GM23338 (cell line): ENCODE data around the gene BYSL. TPM values are rescaled to one million over a fixed set of nuclear protein-coding genes. Genes with fewer than 3 reads are reported as not detected.

Experiments used
- ATAC-seq: fragments of 200-7000 bp; cut with Tn5 transposase; 3 replicates; pipeline ENCODE4 v1.9.1; 2020
- DNase-seq: peaks from one replicate; pipeline ENCODE4 v3.0.0-alpha.2; 2015; ENCODE audit warnings: low spot score
- H2AFZ ChIP-seq: fragments of 200-600 bp; sonication (generic); 2 replicates; pipeline ENCODE4 v1.8.0; 2016; ENCODE audit warnings: antibody characterized with exemption, mild to moderate bottlenecking, moderate library complexity
- H3F3A ChIP-seq: fragments of 200-600 bp; sonication (generic); replicated peaks from 2 replicates; pipeline ENCODE4 v1.8.0; 2017; ENCODE audit warnings: antibody characterized with exemption, mixed run types, low read depth
- H3K27ac ChIP-seq: fragments of 200-600 bp; sonication (generic); 2 replicates; pipeline ENCODE4 v1.6.1; 2016; ENCODE audit warnings: low read depth
- H3K27me3 ChIP-seq: fragments of 200-600 bp; sonication (generic); 2 replicates; pipeline ENCODE4 v1.8.0; 2016; ENCODE audit warnings: mild to moderate bottlenecking, mixed run types, moderate library complexity; ENCODE audit not compliant: insufficient read depth
- H3K36me3 ChIP-seq: fragments of 200-600 bp; sonication (generic); 2 replicates; pipeline ENCODE4 v1.8.0; 2016; ENCODE audit warnings: mild to moderate bottlenecking; ENCODE audit not compliant: insufficient read depth
- H3K4me1 ChIP-seq: fragments of 200-600 bp; sonication (generic); 2 replicates; pipeline ENCODE4 v1.8.0; 2016; ENCODE audit warnings: mild to moderate bottlenecking, moderate library complexity; ENCODE audit not compliant: insufficient read depth
- H3K4me2 ChIP-seq: fragments of 200-600 bp; sonication (generic); 2 replicates; pipeline ENCODE4 v1.7.1; 2017; ENCODE audit warnings: mixed run types
- H3K4me3 ChIP-seq: fragments of 200-600 bp; sonication (generic); 2 replicates; pipeline ENCODE4 v1.6.1; 2016; ENCODE audit warnings: mixed run types
- H3K79me2 ChIP-seq: fragments of 200-600 bp; sonication (generic); replicated peaks from 2 replicates; pipeline ENCODE4 v1.8.0; 2017; ENCODE audit warnings: mild to moderate bottlenecking; ENCODE audit not compliant: insufficient read depth
- H3K9me2 ChIP-seq: fragments of 200-600 bp; sonication (generic); 2 replicates; pipeline ENCODE4 v1.8.0; 2017; ENCODE audit not compliant: insufficient read depth
- H4K20me1 ChIP-seq: fragments of 200-600 bp; sonication (generic); replicated peaks from 2 replicates; pipeline ENCODE4 v1.8.0; 2017; ENCODE audit warnings: mild to moderate bottlenecking; ENCODE audit not compliant: insufficient read depth
- H3K27ac Mint-ChIP-seq: 2 replicates; pipeline ENCODE4 v1.8.0; 2020; ENCODE audit warnings: inconsistent platforms, mild to moderate bottlenecking, moderate library complexity, mixed read lengths
- H3K27me3 Mint-ChIP-seq: 3 replicates; pipeline ENCODE4 v1.8.0; 2022; ENCODE audit warnings: low read depth, mild to moderate bottlenecking, moderate library complexity, mixed read lengths, inconsistent platforms; ENCODE audit not compliant: insufficient read depth, poor library complexity
- H3K36me3 Mint-ChIP-seq: 3 replicates; pipeline ENCODE4 v1.8.0; 2021; ENCODE audit warnings: low read depth, mild to moderate bottlenecking, inconsistent platforms, moderate library complexity, mixed read lengths
- H3K4me1 Mint-ChIP-seq: 3 replicates; pipeline ENCODE4 v1.8.0; 2020; ENCODE audit warnings: mild to moderate bottlenecking, inconsistent platforms, mixed read lengths
- H3K4me3 Mint-ChIP-seq: 3 replicates; pipeline ENCODE4 v1.8.0; 2021; ENCODE audit warnings: moderate library complexity, mild to moderate bottlenecking, inconsistent platforms, mixed read lengths
- H3K9me3 Mint-ChIP-seq: 3 replicates; pipeline ENCODE4 v1.8.0; 2020; ENCODE audit warnings: moderate library complexity, mild to moderate bottlenecking, inconsistent platforms, mixed read lengths
- CTCF ChIP-seq, 2 experiments: fragments of 200-600 bp in 1 of 2; sonication (generic) in 1 of 2; conservative IDR thresholded peaks; 2 replicates each; pipeline versions ENCODE4 v1.5.1 to v1.6.1; 2016 to 2017; ENCODE audit warnings: antibody characterized with exemption in 2 of 2, low read depth in 2 of 2, mild to moderate bottlenecking in 2 of 2, moderate library complexity in 1 of 2
- ETS1 ChIP-seq: IDR thresholded peaks from 2 replicates; pipeline ENCODE4 v1.6.1; 2016; ENCODE audit warnings: antibody characterized with exemption
- EZH2 ChIP-seq: fragments of 200-600 bp; sonication (generic); IDR thresholded peaks from one replicate; pipeline ENCODE4 v1.8.0; 2017; ENCODE audit warnings: antibody characterized with exemption, mild to moderate bottlenecking, low read depth; ENCODE audit not compliant: unreplicated experiment
- EZH2phosphoT487 ChIP-seq: fragments of 200-600 bp; sonication (generic); IDR thresholded peaks from one replicate; pipeline ENCODE4 v1.8.1; 2018; ENCODE audit warnings: antibody characterized with exemption; ENCODE audit not compliant: unreplicated experiment
- REST ChIP-seq: IDR thresholded peaks from one replicate; pipeline ENCODE4 v1.6.1; 2018; ENCODE audit warnings: antibody characterized with exemption; ENCODE audit not compliant: unreplicated experiment
- ZNF462 ChIP-seq: fragments of 250-450 bp; sonication (Bioruptor Pico); IDR thresholded peaks from 2 replicates; pipeline ENCODE4 v1.5.0; 2020; ENCODE audit warnings: mild to moderate bottlenecking, moderate library complexity
- polyA plus RNA-seq: library from polyadenylated mRNA; unstranded; fragments of >200 nt; fragmentation: Nextera tagmentation; extraction: Ambion mirVana; gene quantifications from 2 replicates; pipeline ENCODE4 v1.2.1, GENCODE V29; 2016
- total RNA-seq: library from RNA; depleted of rRNA; stranded (reverse); fragments of >200 nt; shearing (Covaris generic); gene quantifications from 2 replicates; pipeline ENCODE4 v1.2.3, GENCODE V29; 2014

BYSL gene
- total and polyA plus RNA-seq, 2 experiments from 2014 or later: 33.7 to 35.3 TPM

GRCh38 chr6:41877051-41877680 lies 44.1 kb upstream of the BYSL start:
- no peaks in the 10 kb centered on the region; the same call in 1 of the 2 replicates for H4K20me1 ChIP-seq
- peaks cover 15% of the 10 kb centered on the region for H3K4me1 Mint-ChIP-seq
- 0 out of 2 replicates have a peak overlapping the region, but pooled peaks have one; percentile 2 for H3K4me3 ChIP-seq
- no peaks in the 10 kb centered on the region for H3K27me3 ChIP-seq
- no peak overlapping the region for H2AFZ ChIP-seq
- no peaks in the 10 kb centered on the region for H3K27me3 Mint-ChIP-seq
- TF ChIP-seq ZNF462 (CRISPR knock-in tag) (no peak), REST (no peak), ETS1 (no peak), EZH2phosphoT487 (no peak), EZH2 (no peak), CTCF (conservative IDR thresholded peaks at IDR 0.05; ENCODE audit: low read depth in 2 of 2) (no peak)
- DNase-seq (no peak), ATAC-seq (no peak)
- H3K36me3 Mint-ChIP-seq: no peaks in the 10 kb centered on the region
- no peak overlapping the region for H3K4me3 Mint-ChIP-seq
- H3K27ac ChIP-seq: peak overlapping the region; percentile 5; the same call in 1 of the 2 replicates
- H3K27ac Mint-ChIP-seq: no peak overlapping the region; the same call in 1 of the 2 replicates
- H3K4me1 ChIP-seq: peaks cover 9% of the 10 kb centered on the region
- H3F3A ChIP-seq: no peaks in the 10 kb centered on the region
- H3K79me2 ChIP-seq: peaks cover 4% of the 10 kb centered on the region
- H3K4me2 ChIP-seq: peak overlapping the region; percentile 53; the same call in 1 of the 2 replicates
- no peaks in the 10 kb centered on the region for H3K36me3 ChIP-seq
- H3K9me2 ChIP-seq: no peaks in the 10 kb centered on the region
- no peaks in the 10 kb centered on the region for H3K9me3 Mint-ChIP-seq
